Esophagus muscularis mucosa (tissue), 3 donors: ENCODE results near the gene PPP2R3C.

Source experiments
- EP300 ChIP-seq: sonication (generic); formaldehyde crosslinking; IDR thresholded peaks from one replicate; pipeline ENCODE4 v1.6.1; 2017; ENCODE audit warnings: antibody characterized with exemption
- TF ChIP-seq, protein P1 (sequence below), 3 experiments: fragments of 200-600 bp in 2 of 3; fragments of 450-650 bp in 1 of 3; sonication (generic) in 2 of 3; IDR thresholded peaks; one replicate each; pipeline ENCODE4 v1.5.1; 2017 to 2019; ENCODE audit warnings: antibody characterized with exemption in 3 of 3, mild to moderate bottlenecking in 2 of 3, moderate library complexity in 1 of 3

DNA sequence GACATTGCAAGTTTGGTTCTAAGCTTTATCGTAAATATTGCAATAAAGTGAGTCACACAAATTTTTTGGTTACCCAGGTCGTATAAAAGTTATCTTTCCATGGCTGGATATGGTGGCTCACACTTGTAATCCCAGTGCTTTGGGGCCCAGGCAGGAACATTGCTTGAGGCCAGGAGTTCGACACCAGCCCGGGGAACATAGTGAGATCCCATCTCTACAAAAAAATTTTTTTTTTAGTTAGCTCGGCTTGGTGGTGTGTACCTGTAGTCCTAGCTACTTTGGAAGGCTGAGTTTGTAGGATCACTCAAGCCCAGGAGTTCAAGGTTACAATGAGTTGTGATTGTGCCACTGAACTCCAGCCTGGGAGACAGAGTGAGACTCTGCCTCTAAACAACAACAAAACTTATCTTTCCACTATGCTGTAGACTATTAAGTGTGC lies 24.9 kb upstream of the PPP2R3C start:
- TF ChIP-seq, protein P1, sequence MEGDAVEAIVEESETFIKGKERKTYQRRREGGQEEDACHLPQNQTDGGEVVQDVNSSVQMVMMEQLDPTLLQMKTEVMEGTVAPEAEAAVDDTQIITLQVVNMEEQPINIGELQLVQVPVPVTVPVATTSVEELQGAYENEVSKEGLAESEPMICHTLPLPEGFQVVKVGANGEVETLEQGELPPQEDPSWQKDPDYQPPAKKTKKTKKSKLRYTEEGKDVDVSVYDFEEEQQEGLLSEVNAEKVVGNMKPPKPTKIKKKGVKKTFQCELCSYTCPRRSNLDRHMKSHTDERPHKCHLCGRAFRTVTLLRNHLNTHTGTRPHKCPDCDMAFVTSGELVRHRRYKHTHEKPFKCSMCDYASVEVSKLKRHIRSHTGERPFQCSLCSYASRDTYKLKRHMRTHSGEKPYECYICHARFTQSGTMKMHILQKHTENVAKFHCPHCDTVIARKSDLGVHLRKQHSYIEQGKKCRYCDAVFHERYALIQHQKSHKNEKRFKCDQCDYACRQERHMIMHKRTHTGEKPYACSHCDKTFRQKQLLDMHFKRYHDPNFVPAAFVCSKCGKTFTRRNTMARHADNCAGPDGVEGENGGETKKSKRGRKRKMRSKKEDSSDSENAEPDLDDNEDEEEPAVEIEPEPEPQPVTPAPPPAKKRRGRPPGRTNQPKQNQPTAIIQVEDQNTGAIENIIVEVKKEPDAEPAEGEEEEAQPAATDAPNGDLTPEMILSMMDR (IDR thresholded peaks at IDR 0.05) = no peak
- TF ChIP-seq EP300 = no peak
